Renal pelvis (tissue), 4 donors: ENCODE data around the gene PISD. TPM values are rescaled to one million over a fixed set of nuclear protein-coding genes. Genes with fewer than 3 reads are reported as not detected.
A peak's percentile ranks its signal among the peaks of the same experiment; 100 is the strongest.
"Not testable (repeated sequence)": the region's sequence is repeated elsewhere in the genome, so short reads cannot be mapped to it uniquely, and the experiment has no call there.

Experiments
- DNase-seq: peaks from one replicate; pipeline ENCODE4 v3.0.0-alpha.2; 2013
- polyA plus RNA-seq, 3 donors: library from polyadenylated mRNA; unstranded; fragments of 120-200 nt; gene quantifications; one replicate each; pipeline ENCODE4 v1.2.1, GENCODE V29; 2013; ENCODE audit not compliant: insufficient read length in 3 of 3

Gene PISD
- polyA plus RNA-seq, 3 donors = 36.8 to 44.6 (median 40.4) TPM

DNA sequence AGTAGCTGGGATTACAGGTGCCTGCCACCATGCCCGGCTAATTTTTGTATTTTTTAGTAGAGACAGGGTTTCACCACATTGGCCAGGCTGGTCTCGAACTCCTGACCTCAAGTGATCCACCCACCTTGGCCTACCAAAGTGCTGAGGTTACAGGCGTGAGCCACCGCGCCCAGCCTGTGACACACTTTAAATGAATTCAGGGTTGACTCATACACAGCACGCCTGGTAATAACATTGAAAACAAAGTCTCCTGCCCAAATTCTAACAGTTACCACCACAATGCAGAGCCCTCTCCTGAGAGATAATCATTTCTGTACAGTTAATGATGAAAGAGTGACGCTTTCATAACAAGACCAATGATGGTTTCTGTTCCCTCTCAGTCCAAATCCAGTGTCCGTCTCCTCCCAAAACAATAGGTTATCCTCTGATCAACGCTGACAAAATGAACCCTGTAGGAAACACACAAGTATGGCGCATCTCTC lies 1.1 kb downstream of the PISD start:
- not testable (repeated sequence) for DNase-seq

DNA sequence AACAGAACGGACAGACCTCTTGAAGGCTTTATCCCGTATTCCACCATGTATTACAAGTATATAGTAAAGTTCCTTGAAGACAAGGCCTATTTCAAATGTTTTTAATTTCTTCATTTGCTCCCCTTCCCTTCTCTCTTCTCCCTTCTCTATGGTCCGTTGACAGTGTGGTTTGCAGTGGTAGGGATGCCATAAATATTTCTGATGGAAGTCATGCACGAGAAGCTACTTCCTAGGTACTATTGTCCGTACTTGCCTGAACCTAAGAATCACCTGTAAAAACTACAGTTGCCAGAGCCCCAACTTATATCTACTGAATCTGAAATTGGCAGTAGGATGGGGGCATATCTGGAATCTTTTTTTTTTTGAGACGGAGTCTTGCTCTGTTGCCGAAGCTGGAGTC lies 2.8 kb downstream of the PISD start:
- no peak for DNase-seq

DNA sequence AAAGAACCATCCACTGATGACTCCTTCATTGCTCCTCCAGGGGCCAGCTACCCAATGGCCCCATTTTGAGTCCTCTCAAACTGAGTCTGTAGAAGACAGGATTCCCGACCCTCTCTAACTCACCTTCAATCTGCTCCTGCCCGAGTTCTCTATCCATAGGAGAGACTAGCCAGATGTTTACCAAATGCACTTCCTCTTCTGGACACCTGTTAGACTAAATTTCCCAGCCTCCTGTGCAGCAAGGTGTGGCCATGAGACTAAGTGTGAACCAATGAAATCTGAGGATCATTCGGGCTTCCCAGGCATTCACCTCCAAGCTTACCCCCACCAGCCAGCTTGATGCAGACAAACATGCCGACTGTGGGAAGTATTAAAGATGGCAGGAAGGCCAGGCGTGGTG lies 7.6 kb downstream of the PISD start:
- DNase-seq = no peak

DNA sequence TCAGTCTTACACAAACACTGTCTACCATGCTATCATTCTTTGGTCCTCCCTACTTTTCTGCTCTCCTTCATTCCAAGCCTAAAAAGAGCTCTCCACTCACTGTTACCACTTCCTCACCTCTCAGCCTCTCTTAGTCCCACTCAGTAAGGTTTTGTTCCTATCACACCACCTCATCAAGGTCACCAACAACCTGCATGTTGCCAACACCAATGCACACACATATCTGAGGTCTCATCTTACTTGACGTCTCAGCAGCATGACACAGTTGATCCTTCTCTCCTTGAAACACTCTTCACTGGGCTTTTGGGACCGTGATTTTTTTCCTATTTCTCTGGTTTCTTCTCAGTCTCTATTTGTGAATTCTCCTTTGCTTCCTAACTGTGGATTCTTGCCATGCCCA lies 8.1 kb downstream of the PISD start:
- no peak for DNase-seq

DNA sequence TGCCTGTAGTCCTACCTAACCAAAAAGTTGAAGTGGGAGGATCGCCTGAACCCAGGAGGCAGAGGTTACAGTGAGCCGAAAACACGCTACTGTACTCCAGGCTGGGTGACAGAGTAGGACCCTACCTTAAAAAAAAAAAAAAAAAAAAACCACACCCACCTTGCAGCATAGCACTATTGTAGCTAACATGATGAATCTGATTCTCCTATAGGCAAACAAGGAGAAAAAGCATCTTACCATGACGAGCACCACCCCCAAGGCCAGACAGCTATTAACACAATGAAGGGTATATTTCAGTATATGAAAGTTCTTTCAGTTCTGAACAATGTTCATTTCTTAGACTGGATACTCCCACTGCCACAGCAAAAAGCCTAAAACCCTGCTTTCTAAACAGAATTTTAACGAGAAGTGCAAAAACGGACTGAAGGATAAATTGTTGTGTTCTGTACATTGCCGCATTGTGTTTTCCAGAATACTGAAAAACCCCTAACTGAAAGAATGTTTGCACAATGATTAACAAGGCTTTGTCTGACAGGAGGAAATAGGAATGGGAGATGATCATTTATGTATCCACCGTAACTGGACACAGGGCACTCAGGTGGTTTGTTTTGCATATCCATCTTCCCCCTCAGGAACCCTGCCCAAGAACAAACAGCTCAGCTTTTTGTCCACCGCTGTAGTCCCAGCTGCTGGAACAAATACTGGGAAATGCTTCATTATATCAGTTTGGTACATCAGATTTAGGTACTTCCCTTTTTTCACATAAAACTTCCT lies 8.9 kb downstream of the PISD start:
- no peak for DNase-seq

DNA sequence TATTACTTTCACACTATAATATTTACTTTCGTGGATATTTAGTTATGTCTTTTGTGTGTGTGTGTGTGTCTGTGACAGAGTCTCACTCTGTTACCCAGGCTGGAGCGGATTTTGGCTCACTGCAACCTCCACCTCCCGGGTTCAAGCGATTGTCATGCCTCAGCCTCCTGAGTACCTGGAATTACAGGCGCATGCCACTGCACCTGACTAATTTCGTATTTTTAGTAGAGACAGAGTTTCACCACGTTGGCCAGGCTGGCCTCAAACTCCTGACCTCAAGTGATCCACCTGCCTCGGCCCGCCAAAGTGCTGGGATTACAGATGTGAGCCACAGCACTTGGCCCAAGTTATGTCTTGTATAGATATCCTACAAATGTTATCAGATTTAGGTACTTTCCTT lies 9.9 kb downstream of the PISD start:
- DNase-seq = no peak

DNA sequence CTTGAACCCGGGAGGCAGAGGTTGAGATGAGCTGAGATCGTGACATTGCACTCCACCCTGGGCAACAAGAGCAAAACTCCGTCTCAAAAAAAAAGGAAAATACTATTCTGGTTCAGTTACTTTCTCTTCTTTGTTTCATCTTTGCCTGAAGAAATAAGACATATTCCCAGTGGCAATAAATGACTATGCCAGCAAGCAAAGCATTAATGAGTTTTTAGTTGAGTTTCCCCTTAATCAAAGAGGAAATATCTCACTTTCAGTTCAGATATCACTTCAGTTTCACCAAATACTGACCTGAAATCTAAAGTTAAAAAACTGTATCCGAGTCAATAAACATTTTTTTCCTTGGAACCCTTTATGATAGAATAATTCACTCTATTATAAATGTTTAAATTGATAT lies 10.4 kb downstream of the PISD start:
- DNase-seq = no peak

DNA sequence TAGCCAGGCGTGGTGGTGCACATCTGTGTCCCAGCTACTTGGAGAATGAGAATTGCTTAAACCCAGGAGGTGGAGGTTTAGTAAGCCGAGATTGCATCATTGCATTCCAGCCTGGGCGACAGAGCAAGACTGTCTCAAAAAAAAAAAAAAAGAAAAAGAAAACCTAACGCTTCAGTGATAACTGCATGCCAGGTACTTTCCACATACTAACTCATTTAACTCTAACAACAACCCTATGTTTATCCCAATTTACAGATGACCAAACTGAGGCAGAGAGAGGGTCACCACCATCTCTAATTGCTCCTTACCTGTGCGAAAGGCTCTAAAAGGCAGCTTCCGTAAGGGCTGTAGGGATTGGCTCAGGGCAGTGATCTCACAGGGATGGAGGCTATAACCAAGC lies 11.6 kb downstream of the PISD start:
- DNase-seq = no peak

DNA sequence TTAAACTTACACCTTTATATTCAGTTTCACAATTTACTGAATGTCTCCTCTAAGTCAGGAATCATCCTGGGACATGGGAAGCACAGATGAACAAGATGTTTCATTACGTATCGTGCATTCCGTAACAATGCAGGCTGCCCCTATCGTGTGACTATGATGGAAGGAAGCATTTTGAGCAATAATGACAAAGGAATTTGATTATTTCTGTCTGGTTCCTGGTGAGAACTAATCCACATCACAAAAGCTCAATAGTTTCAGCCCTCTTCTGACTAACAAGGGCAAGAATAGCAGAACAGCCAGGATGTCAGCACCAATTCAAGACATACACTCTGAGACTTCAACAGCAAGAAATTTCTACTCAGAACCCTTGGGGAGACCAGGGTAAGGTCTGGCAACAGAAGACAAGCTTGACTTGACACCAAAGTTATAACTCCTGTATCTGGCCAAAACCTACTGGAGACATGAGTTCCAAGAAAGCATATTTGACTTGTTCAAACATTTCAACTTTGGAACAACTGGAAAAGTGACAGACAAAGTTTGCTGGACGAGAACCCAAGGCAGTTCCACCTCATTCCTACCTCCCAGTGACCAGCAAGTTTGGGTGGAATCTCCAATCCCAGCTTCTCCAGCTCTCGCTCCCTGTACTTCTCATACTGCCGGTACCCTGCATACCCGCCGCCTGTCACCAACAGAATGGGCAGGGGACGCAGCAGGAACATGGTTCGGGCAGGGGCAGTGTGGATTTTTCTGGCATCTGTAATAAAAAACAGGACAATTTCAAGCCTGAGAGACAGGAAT lies 14.3 kb downstream of the PISD start:
- no peak for DNase-seq

DNA sequence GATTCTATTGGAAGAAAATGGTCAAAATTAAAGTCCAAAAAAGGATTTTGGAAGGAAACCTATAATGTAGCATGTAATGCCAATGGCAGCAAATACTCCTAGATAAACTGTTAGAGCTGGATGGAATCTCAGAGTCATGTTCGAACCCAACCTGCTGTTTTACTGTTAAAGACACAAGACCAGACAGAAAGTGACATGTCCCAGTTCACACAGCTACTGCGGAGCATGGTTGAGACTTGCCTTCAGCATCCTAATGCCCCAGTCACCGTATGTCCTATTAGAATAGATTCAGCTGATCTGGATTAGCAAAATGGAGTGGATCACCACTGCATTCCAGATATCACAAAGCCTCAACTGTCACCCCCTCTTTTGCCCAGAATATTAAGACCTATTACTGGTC lies 14.9 kb downstream of the PISD start:
- DNase-seq = no peak

DNA sequence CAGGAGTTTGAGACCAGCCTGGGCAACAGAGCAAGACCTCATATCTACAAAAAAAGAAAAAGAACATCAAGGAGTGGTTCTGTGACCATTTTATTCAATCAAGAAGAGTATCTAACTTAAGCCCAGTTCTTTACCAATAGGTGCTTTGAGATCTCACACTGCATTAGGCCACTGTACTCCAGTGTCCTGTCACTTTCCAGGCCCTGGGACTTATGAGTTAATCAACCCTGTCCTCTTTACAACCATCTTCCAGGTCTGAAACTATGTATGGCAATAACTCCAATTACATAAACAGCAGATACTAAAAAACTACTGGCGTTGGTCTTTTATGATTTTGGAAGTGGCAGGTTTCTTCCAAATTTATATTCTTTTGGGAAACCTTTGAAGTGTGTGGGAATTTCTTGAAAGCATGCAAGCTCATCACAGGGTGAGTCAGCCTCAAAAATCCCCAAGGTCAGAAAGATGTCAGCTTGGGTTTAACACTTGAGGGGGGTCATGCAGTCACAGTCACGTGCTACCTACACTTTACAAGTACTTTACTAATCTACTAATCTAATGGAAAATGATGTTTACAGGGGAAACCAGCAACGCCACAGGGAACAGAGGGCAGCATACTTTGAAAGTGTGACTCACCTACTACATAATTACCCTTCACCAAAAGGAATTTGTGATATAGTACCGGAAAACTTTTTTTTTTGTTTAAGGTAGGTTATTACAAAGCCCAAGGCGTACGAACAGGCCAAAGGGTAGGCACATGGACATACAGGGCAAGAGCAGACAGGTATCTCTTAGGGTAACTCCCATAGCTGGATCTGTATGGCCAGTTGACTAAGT lies 15.6 kb downstream of the PISD start:
- no peak for DNase-seq

DNA sequence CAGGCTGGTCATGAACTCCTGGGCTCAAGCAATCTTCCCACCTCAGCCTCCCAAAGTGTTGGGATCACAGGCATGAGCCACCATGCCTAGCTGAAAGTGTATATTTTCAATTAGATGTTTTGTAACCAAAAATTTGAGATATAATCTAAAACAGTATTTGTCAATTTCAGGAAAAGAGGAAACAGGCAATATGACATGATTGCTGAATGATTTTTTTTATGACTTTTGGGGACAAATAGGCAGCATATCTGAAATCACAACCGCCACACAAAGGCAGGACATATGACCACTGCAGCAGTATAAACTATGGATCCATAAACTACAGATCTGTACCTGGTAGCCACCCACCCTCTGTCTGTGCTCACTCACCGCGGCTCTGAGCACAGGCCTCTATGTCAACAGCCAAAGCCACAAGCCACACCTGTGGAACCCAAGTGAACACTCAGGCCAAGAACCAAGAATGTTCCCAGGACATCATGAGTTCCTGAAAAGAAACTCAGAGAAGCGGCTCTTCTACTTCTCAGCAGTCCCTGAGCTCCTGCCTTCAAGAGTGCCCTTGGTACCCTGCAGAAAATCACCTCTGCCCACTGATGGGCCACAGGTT lies 22.5 kb downstream of the PISD start:
- no peak for DNase-seq

DNA sequence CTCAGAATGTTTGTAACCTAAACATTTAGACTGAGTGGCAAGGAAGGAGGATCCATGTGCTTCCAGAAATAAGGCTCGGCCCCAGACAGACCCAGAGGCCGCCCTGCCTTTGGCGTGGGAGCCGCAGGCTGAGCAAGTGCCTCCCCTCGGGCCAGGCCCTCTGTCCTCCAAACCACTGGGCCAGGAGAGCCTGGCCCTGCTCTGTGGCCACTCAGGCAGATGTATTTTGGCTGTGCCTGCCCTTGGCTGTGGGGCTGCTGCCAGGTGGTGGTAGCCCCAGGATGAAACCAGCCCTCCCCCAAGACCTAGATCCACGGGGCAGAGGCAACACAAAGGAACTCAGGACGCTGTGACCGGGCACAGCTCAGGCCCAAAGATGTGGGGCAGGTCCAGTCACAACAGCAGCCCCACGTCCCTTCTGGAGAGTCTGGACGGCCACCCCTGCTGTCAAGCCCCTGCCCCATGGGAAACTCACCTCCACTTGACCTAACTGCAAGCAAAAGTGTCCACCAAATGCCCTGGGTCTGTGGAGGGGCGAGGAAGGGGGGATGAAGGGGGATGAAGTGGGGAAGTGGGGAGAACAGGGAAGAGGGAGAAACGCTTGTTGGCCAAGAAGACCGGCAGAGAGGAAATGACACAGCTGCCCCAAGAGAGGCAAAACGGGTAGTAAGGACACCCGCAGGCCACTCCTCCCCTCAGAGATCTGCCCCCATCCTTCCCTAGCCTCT lies 24.0 kb downstream of the PISD start:
- no peak for DNase-seq

DNA sequence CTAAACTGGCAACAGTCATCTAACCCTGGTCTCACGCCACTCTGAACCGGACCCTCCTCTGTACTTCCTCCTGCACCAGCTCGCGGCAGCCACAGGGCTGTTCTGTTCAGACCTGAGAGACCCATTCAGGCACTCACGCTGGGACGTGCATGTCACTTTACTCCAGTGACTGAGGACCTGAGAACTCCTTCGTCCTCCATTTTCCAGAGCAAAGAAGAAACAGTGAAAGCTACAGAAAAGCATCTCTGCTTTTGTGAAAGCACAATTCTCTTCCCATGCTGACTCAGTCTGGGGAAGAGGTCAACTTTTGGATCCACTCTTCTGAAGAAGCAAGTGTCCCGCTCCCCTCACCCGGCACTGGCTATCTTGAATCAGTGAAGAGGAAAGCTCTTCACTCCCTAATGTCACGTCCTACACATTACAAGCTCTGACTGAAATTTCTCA lies 24.5 kb downstream of the PISD start:
- DNase-seq = no peak

DNA sequence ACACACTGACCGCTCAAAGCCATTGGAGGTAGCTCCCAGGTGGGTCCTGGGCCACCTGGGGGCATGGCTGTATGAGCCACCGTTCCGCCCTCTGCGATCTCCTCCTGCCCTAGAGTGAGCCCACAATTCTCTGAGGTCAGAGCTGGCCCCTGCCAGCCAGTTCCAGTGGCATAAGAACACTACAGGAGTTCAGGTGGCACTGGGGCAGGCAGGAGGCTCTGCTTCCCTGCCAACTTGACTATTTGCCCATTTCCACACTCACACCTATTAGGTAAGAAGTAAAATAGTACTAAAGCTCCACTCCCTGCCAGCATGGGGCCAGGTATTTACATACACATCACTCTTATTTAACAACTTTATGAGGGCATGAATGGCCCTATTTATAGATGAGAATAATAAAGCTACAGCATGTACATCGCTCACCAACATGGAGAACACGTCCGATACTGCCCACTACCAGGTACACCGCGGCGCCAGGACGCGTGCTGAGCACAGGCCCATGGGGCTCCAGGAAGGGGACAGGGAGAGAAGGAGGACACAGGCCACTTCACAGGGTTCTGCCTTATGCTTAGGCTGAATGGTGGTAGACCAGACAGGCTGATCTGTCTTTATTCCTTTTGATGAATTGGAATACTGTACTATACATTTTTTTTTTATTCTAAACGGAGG lies 26.2 kb downstream of the PISD start:
- no peak for DNase-seq

DNA sequence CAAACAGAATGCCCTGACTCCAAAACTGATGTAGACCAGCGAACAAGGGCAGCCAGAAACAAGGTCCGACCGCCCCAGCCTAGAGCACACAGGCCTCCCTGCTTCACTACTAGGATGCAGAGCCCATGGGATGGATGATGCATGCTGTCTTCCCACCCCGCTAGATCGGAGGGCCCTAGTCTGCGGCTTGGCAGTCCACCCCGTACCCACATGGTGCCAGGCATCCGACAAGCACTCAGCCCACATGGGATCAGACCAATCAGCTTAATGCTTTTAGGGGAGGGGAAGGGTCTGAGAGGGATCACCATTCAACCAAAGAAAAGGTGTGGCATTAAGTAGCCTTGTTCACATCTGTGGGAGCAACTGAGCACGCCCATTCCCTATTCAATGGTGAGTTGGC lies 30.6 kb downstream of the PISD start:
- DNase-seq = no peak

DNA sequence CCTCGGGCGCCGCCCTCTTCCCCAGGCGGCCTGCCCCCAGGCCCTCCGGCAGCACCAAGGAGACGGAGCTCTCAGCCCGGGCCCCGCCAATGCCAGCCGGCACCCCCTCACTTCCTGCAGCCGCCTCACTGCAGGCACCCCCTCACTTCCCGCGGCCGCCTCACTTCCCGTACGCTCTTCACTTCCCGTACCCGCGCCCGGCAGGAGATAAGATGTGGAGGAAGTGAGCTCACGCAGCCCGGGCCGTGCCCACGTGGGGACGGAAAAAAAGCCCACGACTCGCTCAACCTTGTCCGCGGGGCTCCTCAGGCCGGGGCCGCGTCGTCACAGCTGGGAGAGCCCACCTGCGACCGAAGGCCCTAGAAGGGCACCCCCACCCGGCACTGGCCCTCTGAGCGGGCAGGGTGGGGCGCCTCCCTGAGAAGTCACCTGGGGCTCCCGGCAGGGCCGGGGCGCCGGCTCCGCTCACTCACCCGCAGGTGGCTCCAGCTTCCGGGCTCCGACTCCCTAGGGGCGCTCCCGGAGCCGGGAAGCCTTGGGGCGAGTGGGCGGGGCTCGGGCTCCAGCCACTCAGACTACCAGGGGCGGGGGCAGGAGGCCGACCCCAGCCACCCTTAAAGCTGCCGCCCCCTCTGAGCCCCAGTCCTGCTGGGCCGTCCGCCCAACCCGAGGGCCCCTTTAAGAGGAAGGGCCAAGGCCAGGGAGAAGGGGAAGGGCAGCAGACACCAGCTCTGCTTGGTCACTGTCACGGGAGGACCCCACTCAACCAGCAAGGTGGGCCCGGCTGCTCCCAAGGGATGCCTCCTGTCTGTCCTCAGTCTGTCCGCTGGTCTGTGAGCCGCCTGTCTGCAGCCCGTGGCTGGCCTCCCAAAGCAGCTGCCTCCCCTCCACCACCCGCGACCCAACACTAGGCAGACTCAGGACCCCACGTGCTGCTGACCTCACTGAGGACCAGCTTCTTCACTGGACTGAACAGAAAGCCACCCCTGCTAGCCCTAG lies 31.4 kb downstream of the PISD start:
- DNase-seq = peak; percentile 82

DNA sequence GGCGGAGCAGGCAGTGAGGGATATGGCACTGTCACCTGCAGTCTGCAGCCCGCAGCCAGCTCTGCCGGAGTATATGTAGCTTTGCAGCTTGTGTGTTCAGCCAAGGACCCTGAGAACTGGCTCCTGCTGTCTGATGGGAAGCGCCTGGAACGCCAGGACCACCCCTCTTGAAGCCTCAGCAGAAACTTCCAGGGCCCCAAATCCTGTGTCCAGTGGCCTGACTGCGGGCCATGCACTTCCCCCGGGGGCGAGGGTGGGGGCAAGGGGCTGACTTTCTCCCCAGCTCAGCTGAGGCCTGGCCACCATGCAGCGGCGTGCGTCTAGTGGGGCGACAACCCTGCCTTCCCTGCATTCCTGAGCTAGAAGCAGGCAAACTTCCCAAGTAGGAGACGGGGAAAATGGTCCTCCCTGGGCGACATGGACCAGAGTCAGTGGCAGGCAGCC lies 32.3 kb downstream of the PISD start:
- DNase-seq = no peak
